Measurements from ENCODE around the gene PABPN1. TPM values are rescaled to one million over a fixed set of nuclear protein-coding genes. Genes with fewer than 3 reads are reported as not detected.

Gene PABPN1
- total and polyA plus RNA-seq, 2 of the 13 experiments (the other 11 are each of a cell fraction or from before 2014, with no cell fraction given): 233 to 524 TPM

DNA sequence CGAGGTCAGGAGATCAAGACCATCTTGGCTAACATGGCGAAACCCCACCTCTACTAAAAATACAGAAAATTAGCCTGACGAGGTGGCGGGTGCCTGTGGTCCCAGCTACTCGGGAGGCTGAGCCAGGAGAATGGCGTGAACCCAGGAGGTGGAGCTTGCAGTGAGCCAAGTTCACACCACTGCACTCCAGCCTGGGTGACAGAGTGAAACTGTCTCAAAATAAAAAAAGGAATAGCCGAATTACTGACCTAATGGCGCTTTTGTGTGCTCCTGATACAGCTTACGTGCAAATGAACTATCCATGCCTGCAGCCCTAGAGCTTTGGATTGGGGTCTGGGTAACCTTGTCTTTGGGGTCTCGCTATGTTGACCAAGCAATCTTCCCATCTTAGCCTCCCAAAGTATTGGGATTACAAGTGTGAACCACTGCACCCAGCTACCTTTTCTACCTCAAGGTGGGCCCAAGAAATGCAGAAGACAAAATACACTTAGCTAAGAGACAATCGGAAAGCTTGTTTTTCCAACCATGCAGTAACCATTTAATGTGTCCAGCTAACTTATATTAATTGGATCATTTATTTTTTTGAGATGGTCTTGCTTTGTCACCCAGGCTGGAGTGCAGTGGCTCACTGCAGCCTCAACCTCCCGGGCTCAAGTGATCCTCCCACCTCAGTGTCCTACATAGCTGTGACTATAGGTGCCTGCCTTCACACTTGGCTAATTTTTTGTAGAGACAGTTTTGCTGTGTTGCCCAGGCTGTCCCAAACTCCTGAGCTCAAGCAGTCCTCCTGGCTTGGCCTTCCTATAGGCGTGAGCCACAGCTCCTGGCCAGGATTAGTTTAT, 5.5 kb downstream of the PABPN1 start (continued):
- TF ChIP-seq, protein P1, sequence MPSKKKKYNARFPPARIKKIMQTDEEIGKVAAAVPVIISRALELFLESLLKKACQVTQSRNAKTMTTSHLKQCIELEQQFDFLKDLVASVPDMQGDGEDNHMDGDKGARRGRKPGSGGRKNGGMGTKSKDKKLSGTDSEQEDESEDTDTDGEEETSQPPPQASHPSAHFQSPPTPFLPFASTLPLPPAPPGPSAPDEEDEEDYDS (CRISPR knock-in tag; IDR thresholded peaks at IDR 0.05): no peak
- no peak for TF ChIP-seq AHR (CRISPR knock-in tag; IDR thresholded peaks at IDR 0.05)
- TF ChIP-seq, protein P2, sequence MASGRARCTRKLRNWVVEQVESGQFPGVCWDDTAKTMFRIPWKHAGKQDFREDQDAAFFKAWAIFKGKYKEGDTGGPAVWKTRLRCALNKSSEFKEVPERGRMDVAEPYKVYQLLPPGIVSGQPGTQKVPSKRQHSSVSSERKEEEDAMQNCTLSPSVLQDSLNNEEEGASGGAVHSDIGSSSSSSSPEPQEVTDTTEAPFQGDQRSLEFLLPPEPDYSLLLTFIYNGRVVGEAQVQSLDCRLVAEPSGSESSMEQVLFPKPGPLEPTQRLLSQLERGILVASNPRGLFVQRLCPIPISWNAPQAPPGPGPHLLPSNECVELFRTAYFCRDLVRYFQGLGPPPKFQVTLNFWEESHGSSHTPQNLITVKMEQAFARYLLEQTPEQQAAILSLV (CRISPR knock-in tag; IDR thresholded peaks at IDR 0.05; ENCODE audit: borderline replicate concordance): no peak
- 0 out of 2 replicates have a peak, but pooled peaks have one; percentile 18 for TF ChIP-seq SIN3A (IDR thresholded peaks at IDR 0.05; ENCODE audit: borderline replicate concordance, low read depth, low read length)
- TF ChIP-seq ZNF136 (CRISPR knock-in tag; IDR thresholded peaks at IDR 0.05; ENCODE audit: low read depth): no peak
- no peak for TF ChIP-seq ZMAT5 (CRISPR knock-in tag; IDR thresholded peaks at IDR 0.05; ENCODE audit: borderline replicate concordance, low read depth)
- no peak for TF ChIP-seq GTF3A (CRISPR knock-in tag; conservative IDR thresholded peaks at IDR 0.05)
- TF ChIP-seq ZNF468 (CRISPR knock-in tag; IDR thresholded peaks at IDR 0.05): no peak
- no peak for TF ChIP-seq ZNF660 (CRISPR knock-in tag; IDR thresholded peaks at IDR 0.05; ENCODE audit: borderline replicate concordance, low read depth)
- TF ChIP-seq TOE1 (CRISPR knock-in tag; IDR thresholded peaks at IDR 0.05): no peak
- TF ChIP-seq MIER3 (CRISPR knock-in tag; IDR thresholded peaks at IDR 0.05; ENCODE audit: borderline replicate concordance): no peak
- TF ChIP-seq ZNF101 (CRISPR knock-in tag; IDR thresholded peaks at IDR 0.05; ENCODE audit: borderline replicate concordance, low read depth): no peak
- no peak for TF ChIP-seq NPAS2 (CRISPR knock-in tag; IDR thresholded peaks at IDR 0.05; ENCODE audit: borderline replicate concordance)
- no peak for TF ChIP-seq GPN1 (CRISPR knock-in tag; IDR thresholded peaks at IDR 0.05; ENCODE audit: borderline replicate concordance)
- TF ChIP-seq NONO (IDR thresholded peaks at IDR 0.05): no peak
- no peak; the same call in none of the 2 replicates for TF ChIP-seq NONO (CRISPR knock-in tag; conservative IDR thresholded peaks at IDR 0.05)
- no peak for TF ChIP-seq ZNF569 (CRISPR knock-in tag; IDR thresholded peaks at IDR 0.05; ENCODE audit: borderline replicate concordance)
- TF ChIP-seq SNRNP70 (IDR thresholded peaks at IDR 0.05; ENCODE audit: low read depth, low read length): no peak
- TF ChIP-seq HNF4G (IDR thresholded peaks at IDR 0.05; ENCODE audit: borderline replicate concordance, low read depth, low read length): no peak; the same call in 1 of the 2 replicates
- no peak for TF ChIP-seq HNF4G (CRISPR knock-in tag; IDR thresholded peaks at IDR 0.05; ENCODE audit: borderline replicate concordance, low read depth)
- TF ChIP-seq ZNF775 (CRISPR knock-in tag; IDR thresholded peaks at IDR 0.05; ENCODE audit: borderline replicate concordance): no peak; the same call in 1 of the 2 replicates
- TF ChIP-seq, protein P3, sequence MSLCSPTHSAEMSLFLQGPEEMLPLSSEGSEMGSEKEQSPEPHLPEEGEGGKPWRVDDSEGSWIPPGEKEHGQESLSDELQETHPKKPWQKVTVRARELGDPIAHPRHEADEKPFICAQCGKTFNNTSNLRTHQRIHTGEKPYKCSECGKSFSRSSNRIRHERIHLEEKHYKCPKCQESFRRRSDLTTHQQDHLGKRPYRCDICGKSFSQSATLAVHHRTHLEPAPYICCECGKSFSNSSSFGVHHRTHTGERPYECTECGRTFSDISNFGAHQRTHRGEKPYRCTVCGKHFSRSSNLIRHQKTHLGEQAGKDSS (CRISPR knock-in tag; IDR thresholded peaks at IDR 0.05; ENCODE audit: borderline replicate concordance, low read depth): no peak
- TF ChIP-seq HNF1B (CRISPR knock-in tag; IDR thresholded peaks at IDR 0.05): no peak
